UCSD-AML1 (cell line): Measurements from ENCODE around the gene LMF1.
"Not testable (repeated sequence)": the region's sequence is repeated elsewhere in the genome, so short reads cannot be mapped to it uniquely, and the experiment has no call there.

Source experiments
- DNase-seq: peaks from one replicate; lab custom pipeline; 2025; ENCODE audit not compliant: unreplicated experiment; lab: John Stamatoyannopoulos, UW

Gene LMF1

DNA sequence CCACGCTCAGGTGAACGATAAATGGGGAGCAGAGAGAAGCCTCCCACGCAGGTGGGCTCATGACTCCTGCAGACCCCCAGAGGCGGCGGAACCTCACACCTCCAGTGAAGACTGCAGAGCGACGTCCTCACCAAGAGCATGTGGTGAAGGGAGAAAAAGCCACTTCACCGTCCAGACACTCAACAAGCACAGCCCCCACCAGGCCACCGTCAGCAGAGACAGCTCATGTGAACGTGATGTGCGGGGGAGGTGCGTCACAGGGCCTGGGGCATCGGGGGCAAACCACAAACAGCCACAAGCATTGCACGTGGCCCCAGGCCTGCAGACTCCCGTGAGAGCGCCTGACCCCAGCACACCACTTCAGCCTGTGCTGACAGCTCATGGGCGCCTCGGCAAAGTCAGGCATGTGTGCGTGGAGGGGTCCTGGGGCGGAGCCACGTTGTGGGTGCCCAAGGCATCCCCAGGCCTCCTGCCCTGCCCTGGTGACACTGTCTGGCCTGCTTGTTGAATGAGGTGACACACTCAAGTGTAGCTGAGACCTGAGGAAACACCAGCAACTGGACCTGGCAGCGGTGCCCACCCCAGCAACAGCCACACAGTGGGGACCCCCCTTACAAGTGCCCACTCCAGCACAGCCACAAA is 19.0 kb downstream of the LMF1 start:
- DNase-seq = no peak

DNA sequence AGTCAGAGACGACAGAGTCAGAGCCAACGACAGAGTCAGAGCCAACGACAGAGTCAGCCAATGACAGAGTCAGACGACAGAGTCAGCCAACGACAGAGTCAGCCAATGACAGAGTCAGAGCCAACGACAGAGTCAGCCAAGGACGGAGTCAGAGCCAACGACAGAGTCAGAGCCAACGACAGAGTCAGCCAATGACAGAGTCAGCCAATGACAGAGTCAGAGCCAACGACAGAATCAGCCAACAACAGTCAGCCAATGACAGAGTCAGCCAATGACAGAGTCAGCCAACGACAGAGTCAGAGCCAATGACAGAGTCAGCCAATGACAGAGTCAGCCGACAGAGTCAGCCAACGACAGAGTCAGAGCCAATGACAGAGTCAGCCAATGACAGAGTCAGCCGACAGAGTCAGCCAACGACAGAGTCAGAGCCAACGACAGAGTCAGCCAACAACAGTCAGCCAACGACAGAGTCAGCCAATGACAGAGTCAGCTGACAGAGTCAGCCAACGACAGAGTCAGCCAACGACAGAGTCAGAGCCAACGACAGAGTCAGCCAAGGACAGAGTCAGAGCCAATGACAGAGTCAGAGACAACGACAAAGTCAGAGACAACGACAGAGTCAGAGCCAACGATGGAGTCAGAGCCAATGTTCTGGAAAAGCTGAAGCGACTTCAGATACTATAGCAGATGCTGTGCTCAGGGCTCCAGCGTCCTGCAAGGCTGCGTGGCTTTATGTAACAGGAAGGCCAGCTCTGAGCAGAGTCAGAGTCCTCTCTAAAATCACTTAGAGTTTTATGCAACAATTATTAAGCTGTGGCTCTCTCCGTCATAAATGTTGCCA is 19.8 kb downstream of the LMF1 start:
- DNase-seq = not testable (repeated sequence)

DNA sequence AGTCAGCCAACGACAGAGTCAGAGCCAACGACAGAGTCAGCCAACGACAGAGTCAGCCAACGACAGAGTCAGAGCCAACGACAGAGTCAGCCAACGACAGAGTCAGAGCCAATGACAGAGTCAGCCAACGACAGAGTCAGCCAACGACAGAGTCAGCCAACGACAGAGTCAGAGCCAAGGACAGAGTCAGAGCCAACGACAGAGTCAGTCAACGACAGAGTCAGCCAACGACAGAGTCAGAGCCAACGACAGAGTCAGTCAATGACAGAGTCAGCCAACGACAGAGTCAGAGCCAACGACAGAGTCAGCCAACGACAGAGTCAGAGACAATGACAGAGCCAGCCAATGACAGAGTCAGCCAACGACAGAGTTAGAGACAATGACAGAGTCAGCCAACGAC is 22.0 kb downstream of the LMF1 start:
- DNase-seq = not testable (repeated sequence)

- DNase-seq = not testable (repeated sequence)
Measured at GRCh38 chr16:947922-948303, 22.9 kb downstream of the LMF1 start.

DNA sequence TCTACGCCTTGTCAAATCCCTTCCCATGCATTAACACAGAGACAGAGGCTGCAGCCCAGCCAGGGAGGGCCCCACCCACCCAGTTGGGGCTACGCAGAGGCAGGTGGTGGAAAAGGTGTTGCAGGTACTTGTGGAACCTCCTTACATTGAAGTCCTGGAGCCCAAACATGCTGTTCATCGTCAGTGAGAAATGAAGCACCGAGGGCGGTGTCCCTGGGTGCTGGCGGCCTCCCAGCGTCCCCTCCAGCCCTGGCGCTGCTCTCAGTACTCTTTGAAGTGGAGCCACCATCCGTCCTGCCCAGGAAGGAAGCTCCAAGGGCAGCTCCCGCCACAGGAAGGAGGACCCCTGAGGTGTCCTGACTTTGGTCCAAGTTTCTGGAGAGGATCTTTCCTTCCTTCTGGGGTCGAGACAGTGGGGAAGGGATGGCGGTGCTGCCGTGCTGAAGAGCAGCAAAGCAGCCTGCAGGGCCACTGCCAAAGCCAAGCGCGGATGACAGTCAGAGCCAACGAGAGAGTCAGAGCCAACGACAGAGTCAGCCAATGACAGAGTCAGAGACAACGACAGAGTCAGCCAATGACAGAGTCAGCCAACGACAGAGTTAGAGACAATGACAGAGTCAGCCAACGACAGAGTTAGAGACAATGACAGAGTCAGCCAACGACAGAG is 23.4 kb downstream of the LMF1 start:
- DNase-seq = no peak

GRCh38 chr16:946048-946395 is 24.8 kb downstream of the LMF1 start:
- no peak for DNase-seq

DNA sequence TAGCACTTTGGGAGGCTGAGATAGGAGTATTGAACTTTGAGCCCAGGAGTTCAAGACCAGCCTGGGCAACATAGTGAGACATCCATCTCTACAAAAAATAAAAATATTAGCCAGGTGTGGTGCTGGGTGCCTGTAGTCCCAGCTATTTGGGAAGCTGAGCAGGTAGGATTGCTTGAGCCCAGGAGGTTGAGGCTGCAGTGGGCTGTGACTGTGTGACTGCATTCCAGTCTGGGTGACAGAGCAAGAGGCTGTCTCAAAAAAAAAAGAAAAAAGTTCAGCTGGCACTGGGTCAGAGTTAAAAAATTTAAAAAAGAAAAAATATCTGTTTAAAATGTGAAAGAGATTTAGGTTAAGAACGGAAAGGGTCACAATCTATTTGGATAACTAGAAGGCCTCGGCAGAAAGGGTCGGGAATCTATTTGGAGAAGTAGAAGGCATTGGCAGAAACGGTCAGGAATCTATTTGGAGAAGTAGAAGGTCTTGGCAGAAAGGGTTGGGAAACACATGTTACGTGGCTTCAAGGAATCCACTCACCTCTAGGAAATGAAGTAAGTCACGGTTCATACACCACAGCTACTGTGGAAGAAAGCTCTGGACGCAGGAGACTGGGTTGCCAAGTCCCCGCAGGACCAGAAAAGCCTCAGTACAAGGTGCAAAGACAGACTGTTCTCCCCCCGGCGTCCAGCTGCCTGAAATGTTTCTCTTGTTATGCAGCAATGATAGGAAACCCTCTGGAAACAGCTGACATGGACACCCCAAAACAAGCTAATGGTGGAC is 25.3 kb downstream of the LMF1 start:
- DNase-seq = no peak

DNA sequence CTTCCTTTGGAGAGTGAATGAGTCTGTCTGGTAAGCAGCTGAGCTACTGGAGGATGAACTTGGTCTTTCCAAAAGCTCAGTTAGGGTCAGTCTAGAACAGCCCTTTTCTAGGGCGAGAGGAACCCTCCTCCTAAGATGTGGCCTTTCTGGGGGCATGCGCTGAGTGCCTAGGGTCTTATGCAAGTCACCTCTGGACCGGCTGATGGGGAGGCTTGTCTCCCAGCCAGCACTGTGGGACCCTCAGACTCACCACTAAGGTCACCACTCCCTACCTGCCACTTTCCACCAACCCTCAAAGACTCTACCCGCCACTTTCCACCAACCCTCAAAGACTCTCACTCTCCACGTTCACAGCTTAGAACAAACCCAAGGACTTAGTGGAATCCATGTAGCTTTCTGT is 26.8 kb downstream of the LMF1 start:
- no peak for DNase-seq

DNA sequence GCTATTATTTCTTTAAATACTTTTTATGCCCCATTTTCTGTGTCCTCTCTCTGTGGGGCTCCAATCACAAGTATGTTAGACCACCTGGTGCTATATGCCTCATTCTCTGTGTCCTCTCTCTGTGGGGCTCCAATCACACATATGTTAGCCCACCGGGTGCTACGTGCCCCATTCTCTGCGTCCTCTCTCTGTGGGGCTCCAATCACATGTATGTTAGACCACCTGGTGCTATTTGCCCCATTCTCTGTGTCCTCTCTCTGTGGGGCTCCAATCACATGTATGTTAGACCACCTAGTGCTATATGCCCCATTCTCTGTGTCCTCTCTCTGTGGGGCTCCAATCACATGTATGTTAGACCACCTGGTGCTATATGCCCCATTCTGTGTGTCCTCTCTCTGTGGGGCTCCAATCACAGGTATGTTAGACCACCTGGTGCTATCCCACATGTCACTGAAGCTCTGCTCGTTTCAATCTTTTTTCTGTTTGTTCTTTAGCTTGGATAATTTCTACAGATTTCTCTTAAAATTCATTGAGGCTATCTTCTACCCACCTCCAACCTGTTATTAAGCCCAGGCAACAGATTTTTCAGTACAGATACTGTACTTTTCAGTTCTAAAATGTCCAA is 28.2 kb downstream of the LMF1 start:
- no peak for DNase-seq

GRCh38 chr16:939941-940340 is 30.8 kb downstream of the LMF1 start:
- no peak for DNase-seq

GRCh38 chr16:939311-939710 is 31.5 kb downstream of the LMF1 start:
- no peak for DNase-seq

GRCh38 chr16:938752-939151 is 32.0 kb downstream of the LMF1 start:
- no peak for DNase-seq

- no peak for DNase-seq
Measured at GRCh38 chr16:938136-938535, 32.6 kb downstream of the LMF1 start.

DNA sequence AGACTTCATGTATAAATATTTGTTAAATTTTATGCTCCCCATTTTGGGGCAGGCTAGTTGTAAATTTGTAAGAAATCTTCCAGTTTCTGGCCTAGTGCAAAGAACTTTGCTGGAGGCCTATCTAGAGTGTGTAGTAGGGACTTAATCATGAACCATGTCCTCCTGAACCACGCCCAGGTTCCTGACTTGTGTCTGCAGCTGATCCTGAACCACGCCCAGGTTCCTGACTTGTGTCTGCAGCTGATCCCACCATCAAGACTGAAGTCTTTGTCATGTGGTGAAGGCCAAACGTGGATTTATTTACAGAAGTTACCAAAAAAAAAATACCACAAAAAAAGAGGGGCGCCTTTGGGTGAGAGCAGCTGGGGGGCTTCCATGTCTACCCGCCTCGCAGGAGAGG is 33.1 kb downstream of the LMF1 start:
- DNase-seq = no peak

GRCh38 chr16:937311-937710 is 33.5 kb downstream of the LMF1 start:
- no peak for DNase-seq

GRCh38 chr16:935684-936083 is 35.1 kb downstream of the LMF1 start:
- no peak for DNase-seq

DNA sequence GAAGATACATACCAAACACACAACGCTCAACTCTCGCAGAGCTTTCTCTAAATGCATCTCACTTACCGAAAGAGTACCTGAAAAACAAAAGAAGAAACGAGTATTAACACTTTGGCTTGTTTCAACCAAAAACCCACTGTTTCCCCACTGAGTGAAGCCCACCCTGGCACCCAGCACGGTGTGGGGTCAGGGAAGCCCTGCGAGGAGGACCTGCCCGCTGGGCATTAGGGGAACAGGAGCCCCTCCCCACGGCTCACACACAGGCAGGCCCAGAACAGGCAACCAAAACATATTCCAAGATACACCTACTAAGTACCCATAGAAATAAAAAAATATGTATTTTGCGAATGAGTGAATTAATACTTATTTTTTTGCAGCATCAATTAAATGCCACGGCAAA is 36.6 kb downstream of the LMF1 start:
- no peak for DNase-seq

- DNase-seq = no peak
Measured at GRCh38 chr16:933581-933980, 37.2 kb downstream of the LMF1 start.

- no peak for DNase-seq
Measured at GRCh38 chr16:932831-933330, 37.9 kb downstream of the LMF1 start.

GRCh38 chr16:931626-932500 is 38.9 kb downstream of the LMF1 start:
- DNase-seq = no peak
